ENCODE results near the gene SGSM2. TPM values are rescaled to one million over a fixed set of nuclear protein-coding genes. Genes with fewer than 3 reads are reported as not detected.

The SGSM2 gene
- total and polyA plus RNA-seq, 2 donors (not counting 1 experiment from before 2014, with no cell fraction given), result 139 to 181 TPM

- POLR2A ChIA-PET, result interaction anchor here (0.7 kb wide), 1 partner anchor 18 kb away, joined by 8 read pairs; no protein-coding TSS in a partner anchor
- peaks cover 13% of the 10 kb centered on the region for H3K4me1 Mint-ChIP-seq
- no peak overlapping the region for H2AFZ ChIP-seq (ENCODE audit: insufficient read depth, low read depth, low read length, poor library complexity, severe bottlenecking)
- H3K79me2 ChIP-seq (ENCODE audit: control insufficient read depth, insufficient read depth, low read length), result peaks cover 41% of the 10 kb centered on the region
- intact Hi-C loops (cut with micrococcal nuclease), result loop anchor here (5.0 kb wide), 2 partner anchors 47 to 207 kb away; partner anchors contain the start of gene METTL16
- TF ChIP-seq CTCF (IDR thresholded peaks at IDR 0.05) (no peak), EZH2 (IDR thresholded peaks at IDR 0.05; ENCODE audit: borderline replicate concordance, insufficient read depth, low read depth, low read length, poor library complexity, severe bottlenecking) (no peak)
- no peaks in the 10 kb centered on the region for H3K9me3 Mint-ChIP-seq (ENCODE audit: insufficient read depth)
- H3K4me3 Mint-ChIP-seq, result peak overlapping the region; percentile 74
- H3K27ac Mint-ChIP-seq, result peak overlapping the region; percentile 59
- no peak overlapping the region for H3K4me3 ChIP-seq (ENCODE audit: control extremely low read depth in 1 of 5, extremely low read depth in 1 of 5, insufficient read depth in 1 of 5, low read depth in 2 of 5, low read length in 4 of 5)
- CTCF ChIA-PET, result interaction anchor here (2.8 kb wide), 1 partner anchor 48 kb away, joined by 8 read pairs; no protein-coding TSS in a partner anchor
- no peaks in the 10 kb centered on the region for H4K20me1 ChIP-seq (ENCODE audit: control insufficient read depth, insufficient read depth, low read length, poor library complexity, severe bottlenecking)
- ATAC-seq (ENCODE audit: low read depth) (no peak), DNase-seq (no peak)
- no peaks in the 10 kb centered on the region for H3K9me3 ChIP-seq (ENCODE audit: control extremely low read depth in 1 of 3, control insufficient read depth in 2 of 3, insufficient read depth in 1 of 3, low read length in 2 of 3)
- H3K27me3 Mint-ChIP-seq, result no peaks in the 10 kb centered on the region
- H3K27me3 ChIP-seq (replicated peaks in 1 of 4; ENCODE audit: control extremely low read depth in 1 of 4, control insufficient read depth in 3 of 4, insufficient read depth in 4 of 4, low read length in 3 of 4), result no peaks in the 10 kb centered on the region
- H3K27ac ChIP-seq (ENCODE audit: low read length in 2 of 2), result no peak overlapping the region
- H3K4me1 ChIP-seq (ENCODE audit: control insufficient read depth in 2 of 2, insufficient read depth in 2 of 2, low read length in 2 of 2), result peaks cover 6 to 19% of the 10 kb centered on the region in 2 donors
- 92% methylated on average over 2 of the region's 4 CpGs for WGBS (ENCODE audit: insufficient coverage)
- no peak overlapping the region for H3K9ac ChIP-seq (ENCODE audit: low read length)
- no peak overlapping the region for H3K4me2 ChIP-seq (replicated peaks; ENCODE audit: low read depth, low read length, poor library complexity, severe bottlenecking)
- peaks cover 0 to 4% of the 10 kb centered on the region in 2 experiments for H3K36me3 ChIP-seq (replicated peaks in 1 of 2; ENCODE audit: control extremely low read depth in 1 of 2, control insufficient read depth in 1 of 2, extremely low read depth in 1 of 2, insufficient read depth in 2 of 2, low read length in 1 of 2)
Measured at GRCh38 chr17:2304931-2305330, 32.4 kb upstream of the SGSM2 start.

- no peak overlapping the region for H3K9ac ChIP-seq (ENCODE audit: low read length)
- H4K20me1 ChIP-seq (ENCODE audit: control insufficient read depth, insufficient read depth, low read length, poor library complexity, severe bottlenecking), result no peaks in the 10 kb centered on the region
- WGBS (ENCODE audit: insufficient coverage), result 95% methylated on average over 5 of the region's 6 CpGs
- H3K79me2 ChIP-seq (ENCODE audit: control insufficient read depth, insufficient read depth, low read length), result peaks cover 4% of the 10 kb centered on the region
- no peak overlapping the region for H3K4me3 ChIP-seq (ENCODE audit: control extremely low read depth in 1 of 5, extremely low read depth in 1 of 5, insufficient read depth in 1 of 5, low read depth in 2 of 5, low read length in 4 of 5)
- DNase-seq (no peak), ATAC-seq (ENCODE audit: low read depth) (no peak)
- CTCF ChIA-PET, result no interaction called here
- no peak overlapping the region for H2AFZ ChIP-seq (ENCODE audit: insufficient read depth, low read depth, low read length, poor library complexity, severe bottlenecking)
- H3K4me2 ChIP-seq (replicated peaks; ENCODE audit: low read depth, low read length, poor library complexity, severe bottlenecking), result no peak overlapping the region
- H3K4me3 Mint-ChIP-seq, result no peak overlapping the region
- peaks cover 5% of the 10 kb centered on the region for H3K4me1 Mint-ChIP-seq
- H3K4me1 ChIP-seq (ENCODE audit: control insufficient read depth in 2 of 2, insufficient read depth in 2 of 2, low read length in 2 of 2), result no peaks in the 10 kb centered on the region
- H3K27me3 Mint-ChIP-seq, result no peaks in the 10 kb centered on the region
- no peak for TF ChIP-seq EZH2 (IDR thresholded peaks at IDR 0.05; ENCODE audit: borderline replicate concordance, insufficient read depth, low read depth, low read length, poor library complexity, severe bottlenecking)
- no peak for TF ChIP-seq CTCF (IDR thresholded peaks at IDR 0.05)
- intact Hi-C loops (cut with micrococcal nuclease), result no loop called here
- no peaks in the 10 kb centered on the region for H3K36me3 ChIP-seq (replicated peaks in 1 of 2; ENCODE audit: control extremely low read depth in 1 of 2, control insufficient read depth in 1 of 2, extremely low read depth in 1 of 2, insufficient read depth in 2 of 2, low read length in 1 of 2)
- POLR2A ChIA-PET, result no interaction called here
- H3K9me3 Mint-ChIP-seq (ENCODE audit: insufficient read depth), result no peaks in the 10 kb centered on the region
- H3K9me3 ChIP-seq (ENCODE audit: control extremely low read depth in 1 of 3, control insufficient read depth in 2 of 3, insufficient read depth in 1 of 3, low read length in 2 of 3), result no peaks in the 10 kb centered on the region
- H3K27ac ChIP-seq (ENCODE audit: low read length in 2 of 2), result no peak overlapping the region
- no peaks in the 10 kb centered on the region for H3K27me3 ChIP-seq (replicated peaks in 1 of 4; ENCODE audit: control extremely low read depth in 1 of 4, control insufficient read depth in 3 of 4, insufficient read depth in 4 of 4, low read length in 3 of 4)
- H3K27ac Mint-ChIP-seq, result no peak overlapping the region
Measured at GRCh38 chr17:2309338-2310154, 27.8 kb upstream of the SGSM2 start.
